K562 (cell line): ENCODE measurements around the gene TRNT1. TPM values are rescaled to one million over a fixed set of nuclear protein-coding genes. Genes with fewer than 3 reads are reported as not detected.

ENCODE experiments used
- CXXC5 ChIP-seq: fragments of 250-450 bp; sonication (Bioruptor Pico); IDR thresholded peaks from 2 replicates; pipeline ENCODE4 v1.8.0; 2022; ENCODE audit warnings: inconsistent platforms, mild to moderate bottlenecking, moderate library complexity
- DACH1 ChIP-seq: fragments of 450-650 bp; IDR thresholded peaks from 2 replicates; pipeline ENCODE4 v1.6.1; 2018; ENCODE audit not compliant: partially characterized antibody
- E2F3 ChIP-seq: fragments of 250-450 bp; sonication (Bioruptor Pico); IDR thresholded peaks from 2 replicates; pipeline ENCODE4 v1.4.0; 2020; ENCODE audit warnings: mild to moderate bottlenecking
- FOXP1 ChIP-seq: sonication (generic); formaldehyde crosslinking; IDR thresholded peaks from 2 replicates; pipeline ENCODE4 v1.8.0; 2022; ENCODE audit warnings: mild to moderate bottlenecking, missing genetic modification reagents
- GTF2E2 ChIP-seq: fragments of 200-800 bp; sonication (Bioruptor generic); IDR thresholded peaks from 2 replicates; pipeline ENCODE4 v1.6.1; 2016; ENCODE audit warnings: missing genetic modification characterization, missing compliant biosample characterization
- IRF1 ChIP-seq: sonication (generic); formaldehyde crosslinking; IDR thresholded peaks from 2 replicates; pipeline ENCODE4 v1.8.0; 2022; ENCODE audit warnings: missing genetic modification reagents, mild to moderate bottlenecking, borderline replicate concordance
- LARP7 ChIP-seq: fragments of 450-650 bp; IDR thresholded peaks from 2 replicates; pipeline ENCODE4 v1.6.1; 2016
- MCM7 ChIP-seq, 2 experiments: fragments of 450-650 bp; IDR thresholded peaks; 2 replicates each; pipeline ENCODE4 v1.6.1; 2016 to 2018
- NELFE ChIP-seq: IDR thresholded peaks from 2 replicates; pipeline ENCODE4 v1.6.1; 2011; ENCODE audit warnings: mild to moderate bottlenecking; ENCODE audit not compliant: insufficient read depth, insufficient read length
- NFIC ChIP-seq: fragments of 450-650 bp; IDR thresholded peaks from 2 replicates; pipeline ENCODE4 v1.6.1; 2017; ENCODE audit warnings: mild to moderate bottlenecking, inconsistent platforms
- NFXL1 ChIP-seq: fragments of 450-650 bp; formaldehyde crosslinking; IDR thresholded peaks from 2 replicates; pipeline ENCODE4 v1.4.0; 2021; ENCODE audit warnings: mild to moderate bottlenecking
- PHF21A ChIP-seq: fragments of 450-650 bp; IDR thresholded peaks from 2 replicates; pipeline ENCODE4 v1.6.1; 2017; ENCODE audit warnings: low read depth, borderline replicate concordance
- POLR2H ChIP-seq: IDR thresholded peaks from 2 replicates; pipeline ENCODE4 v1.6.1; 2016; ENCODE audit warnings: missing genetic modification characterization, low read depth, mild to moderate bottlenecking, control low read depth, missing compliant biosample characterization, moderate library complexity
- PURB ChIP-seq: sonication (generic); formaldehyde crosslinking; IDR thresholded peaks from 2 replicates; pipeline ENCODE4 v1.9.0; 2021; ENCODE audit warnings: low read depth, mild to moderate bottlenecking, missing genetic modification reagents
- SFPQ ChIP-seq: fragments of 200-400 bp; formaldehyde crosslinking; IDR thresholded peaks from 2 replicates; pipeline ENCODE4 v1.6.1; 2017; ENCODE audit warnings: mild to moderate bottlenecking, low read depth, low read length, moderate library complexity
- SUPT5H ChIP-seq: fragments of 450-650 bp; IDR thresholded peaks from 2 replicates; pipeline ENCODE4 v1.6.1; 2016
- TAF1 ChIP-seq: IDR thresholded peaks from 2 replicates; pipeline ENCODE4 v1.6.1; 2011; ENCODE audit warnings: mild to moderate bottlenecking, low read length, moderate library complexity; ENCODE audit not compliant: insufficient read depth, control insufficient read depth, severe bottlenecking; ENCODE audit errors: extremely low read depth
- YY1 ChIP-seq, 3 experiments: IDR thresholded peaks; 2 replicates each; pipeline ENCODE4 v1.6.1; 2011; ENCODE audit warnings: low read length in 2 of 3, mild to moderate bottlenecking in 2 of 3, moderate library complexity in 2 of 3, borderline replicate concordance in 1 of 3, control low read depth in 1 of 3, low read depth in 1 of 3; ENCODE audit not compliant: insufficient read depth in 3 of 3, insufficient replicate concordance in 2 of 3, control insufficient read depth in 1 of 3, insufficient read length in 1 of 3; ENCODE audit errors: extremely low read depth in 1 of 3
- ZFP36 ChIP-seq: fragments of 150-350 bp; IDR thresholded peaks from 2 replicates; pipeline ENCODE4 v1.6.1; 2018; ENCODE audit warnings: low read length, low read depth; ENCODE audit not compliant: partially characterized antibody
- ZNF174 ChIP-seq: fragments of 250-450 bp; sonication (Bioruptor Pico); IDR thresholded peaks from 2 replicates; pipeline ENCODE4 v1.4.0; 2020; ENCODE audit warnings: mild to moderate bottlenecking
- ZNF444 ChIP-seq: fragments of 250-450 bp; sonication (Bioruptor Pico); IDR thresholded peaks from 2 replicates; pipeline ENCODE4 v1.4.0; 2020; ENCODE audit warnings: mild to moderate bottlenecking, moderate library complexity
- ZNF668 ChIP-seq: fragments of 250-450 bp; sonication (Bioruptor Pico); IDR thresholded peaks from 2 replicates; pipeline ENCODE4 v1.8.0; 2022; ENCODE audit warnings: mild to moderate bottlenecking, inconsistent platforms
- ZNF766 ChIP-seq: fragments of 200-800 bp; sonication (Bioruptor generic); conservative IDR thresholded peaks from 2 replicates; pipeline ENCODE4 v1.6.1; 2016; ENCODE audit warnings: missing genetic modification characterization, missing compliant biosample characterization
- polyA plus RNA-seq, 8 experiments: library from polyadenylated mRNA; depleted of rRNA in 4 of 8; stranded (reverse) in 5 of 8; unstranded in 3 of 8; fragments of >200 nt; fragmentation: Nextera tagmentation in 2 of 8; fragmentation: Illumina TruSeq in 1 of 8; extraction: Ambion mirVana in 2 of 8; extraction: Trizol in 1 of 8; gene quantifications; 2 replicates each; pipeline versions ENCODE4 v1.2.1 to v1.2.3, GENCODE V29; 2011 to 2014; ENCODE audit warnings: inconsistent platforms in 1 of 8, missing spikeins in 1 of 8
- total RNA-seq, 7 experiments: library from RNA; depleted of rRNA in 6 of 7; stranded (reverse); fragments of >200 nt in 6 of 7; fragmentation: Illumina TruSeq in 2 of 7; extraction: Trizol in 2 of 7; gene quantifications; 2 replicates each; pipeline versions ENCODE4 v1.2.1 to v1.2.3, GENCODE V29; 2011 to 2021; ENCODE audit warnings: low replicate concordance in 1 of 7
- TF ChIP-seq, protein P1 (sequence below): fragments of 450-650 bp; formaldehyde crosslinking; conservative IDR thresholded peaks from 2 replicates; pipeline ENCODE4 v1.4.0; 2022; ENCODE audit warnings: mild to moderate bottlenecking, missing genetic modification characterization

Gene TRNT1
- total and polyA plus RNA-seq, 9 of the 15 experiments (the other 6 are each of a cell fraction or from before 2014, with no cell fraction given), result 38.1 to 58.2 (median 47.4) TPM

DNA sequence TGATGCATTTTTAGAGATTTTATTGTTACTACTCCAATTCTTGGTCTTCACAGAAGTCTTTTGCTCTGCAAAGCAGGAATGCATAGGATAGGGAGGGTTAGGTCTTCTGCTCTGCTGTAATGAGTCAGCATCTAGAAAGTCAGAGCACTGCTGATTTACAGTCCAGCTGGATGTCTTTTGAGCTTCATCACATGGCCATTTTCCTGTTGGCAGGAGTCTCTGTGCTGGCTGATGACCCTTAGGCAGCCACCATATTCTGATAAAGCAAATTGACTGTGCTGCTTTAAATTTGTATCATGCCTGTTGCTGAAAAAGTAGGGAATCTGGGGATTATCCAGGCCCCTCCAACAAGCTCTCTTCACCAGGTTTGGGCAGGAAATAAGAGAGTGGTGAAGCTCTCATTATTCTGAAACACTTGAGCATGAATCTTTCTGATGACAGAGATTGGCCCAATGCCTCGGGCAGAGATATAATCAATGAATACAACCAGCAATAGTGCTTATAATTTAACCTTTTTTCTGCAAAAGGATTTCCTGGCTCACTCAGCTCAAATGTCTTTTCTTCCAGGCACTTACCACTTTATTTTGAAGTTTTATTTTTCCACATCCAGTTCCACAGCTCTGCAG, 62.5 kb downstream of the TRNT1 start (continued):
- TF ChIP-seq SFPQ (no peak), PURB (no peak), ZNF174 (CRISPR knock-in tag) (no peak), ZNF668 (CRISPR knock-in tag) (no peak), POLR2H (tag) (no peak), PHF21A (no peak), LARP7 (no peak), MCM7 (IDR thresholded peaks at IDR 0.05) (no peak), FOXP1 (CRISPR knock-in tag) (no peak), CXXC5 (CRISPR knock-in tag) (0 out of 2 replicates have a peak, but pooled peaks have one; percentile 16), ZNF766 (0 out of 2 replicates have a peak, but pooled peaks have one; percentile 49), GTF2E2 (tag) (no peak), YY1 (IDR thresholded peaks at IDR 0.05; ENCODE audit: borderline replicate concordance in 1 of 3, control insufficient read depth in 1 of 3, extremely low read depth in 1 of 3, insufficient read depth in 3 of 3, insufficient read length in 1 of 3, insufficient replicate concordance in 2 of 3, low read depth in 1 of 3, low read length in 2 of 3) (peak in 1 of 3 experiments; percentile 59), NFIC (no peak), ZFP36 (peak; percentile 65), SUPT5H (no peak), NFXL1 (CRISPR knock-in tag) (no peak), E2F3 (CRISPR knock-in tag) (no peak), TAF1 (no peak), IRF1 (no peak), ZNF444 (CRISPR knock-in tag) (no peak), DACH1 (peak; percentile 56), NELFE (no peak)
- TF ChIP-seq, protein P1, sequence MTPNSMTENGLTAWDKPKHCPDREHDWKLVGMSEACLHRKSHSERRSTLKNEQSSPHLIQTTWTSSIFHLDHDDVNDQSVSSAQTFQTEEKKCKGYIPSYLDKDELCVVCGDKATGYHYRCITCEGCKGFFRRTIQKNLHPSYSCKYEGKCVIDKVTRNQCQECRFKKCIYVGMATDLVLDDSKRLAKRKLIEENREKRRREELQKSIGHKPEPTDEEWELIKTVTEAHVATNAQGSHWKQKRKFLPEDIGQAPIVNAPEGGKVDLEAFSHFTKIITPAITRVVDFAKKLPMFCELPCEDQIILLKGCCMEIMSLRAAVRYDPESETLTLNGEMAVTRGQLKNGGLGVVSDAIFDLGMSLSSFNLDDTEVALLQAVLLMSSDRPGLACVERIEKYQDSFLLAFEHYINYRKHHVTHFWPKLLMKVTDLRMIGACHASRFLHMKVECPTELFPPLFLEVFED (CRISPR knock-in tag), result no peak
